HepG2 (cell line): ENCODE results near the gene ALLC. TPM values are rescaled to one million over a fixed set of nuclear protein-coding genes. Genes with fewer than 3 reads are reported as not detected.

Experiments
- ATAC-seq: fragments of 200-7000 bp; cut with Tn5 transposase; 3 replicates; pipeline ENCODE4 v1.9.1; 2020; ENCODE audit warnings: mild to moderate bottlenecking, moderate library complexity
- BruUV-seq: library from RNA; stranded (reverse); fragments of 400-500 nt; replicated peaks from 2 replicates; lab custom pipeline; 2021; lab: Mats Ljungman, UMichigan
- CTCF ChIA-PET: fragments of 300-600 bp; formaldehyde crosslinking; extraction: SDS; loops from one replicate; lab custom pipeline; 2021; ENCODE audit warnings: low total read pairs, inconsistent platforms, low intra/inter-chr PET ratio; lab: Yijun Ruan, JAX
- POLR2A ChIA-PET: fragments of 350-600 bp; sonication (Branson Sonifier 250); formaldehyde crosslinking; loops from one replicate; lab custom pipeline; 2020; ENCODE audit warnings: antibody characterized with exemption, inconsistent platforms; lab: Yijun Ruan, JAX
- DNase-seq: peaks from one replicate; pipeline ENCODE4 v3.0.0-alpha.2; 2015; ENCODE audit warnings: low spot score
- FAIRE-seq: peaks from 3 replicates; lab custom pipeline; 2011; peaks lifted over from hg19 to GRCh38; lab: Jason Lieb, UNC
- H2AFZ ChIP-seq: one replicate; pipeline ENCODE4 v1.6.1; 2011; ENCODE audit warnings: low read length, inconsistent platforms
- H3K27ac ChIP-seq: fragments of 300-600 bp; 3 replicates; pipeline ENCODE4 v1.8.0; 2011; ENCODE audit warnings: mixed run types, mild to moderate bottlenecking, mixed read lengths, low read length, inconsistent platforms; ENCODE audit not compliant: insufficient read depth; ENCODE audit errors: extremely low read length
- H3K27me3 ChIP-seq, 2 experiments: fragments of 200-600 bp in 1 of 2; 2 replicates in 1 of 2; 3 replicates in 1 of 2; pipeline versions ENCODE4 v1.6.0 to v1.8.0; 2011; ENCODE audit warnings: low read length in 2 of 2, mild to moderate bottlenecking in 2 of 2, moderate library complexity in 2 of 2, inconsistent platforms in 1 of 2; ENCODE audit not compliant: insufficient read depth in 2 of 2, control insufficient read depth in 1 of 2
- H3K36me3 ChIP-seq, 2 experiments: fragments of 200-600 bp in 1 of 2; replicated peaks in 1 of 2; 2 replicates in 1 of 2; 3 replicates in 1 of 2; pipeline versions ENCODE4 v1.5.1 to v1.8.0; 2011; ENCODE audit warnings: low read length in 2 of 2, inconsistent platforms in 1 of 2; ENCODE audit not compliant: insufficient read depth in 2 of 2, control insufficient read depth in 1 of 2
- H3K4me1 ChIP-seq: 2 replicates; pipeline ENCODE4 v1.5.1; 2012; ENCODE audit warnings: low read length, inconsistent platforms; ENCODE audit not compliant: insufficient read depth
- H3K4me2 ChIP-seq: 2 replicates; pipeline ENCODE4 v1.6.0; 2011; ENCODE audit warnings: low read depth, low read length, inconsistent platforms
- H3K4me3 ChIP-seq, 3 experiments: fragments of 200-600 bp in 1 of 3; sonication (generic), shearing (Covaris generic) in 1 of 3; replicated peaks in 1 of 3; 2 replicates each; pipeline ENCODE4 v1.5.1; 2011 to 2016; ENCODE audit warnings: low read length in 3 of 3, inconsistent platforms in 2 of 3, low read depth in 2 of 3, mild to moderate bottlenecking in 2 of 3, control low read depth in 1 of 3, mixed read lengths in 1 of 3; ENCODE audit not compliant: insufficient read depth in 1 of 3
- H3K79me2 ChIP-seq: one replicate; pipeline ENCODE4 v1.6.1; 2011; ENCODE audit warnings: low read length, inconsistent platforms; ENCODE audit not compliant: insufficient read depth
- H3K9ac ChIP-seq: 2 replicates; pipeline ENCODE4 v1.6.0; 2011; ENCODE audit warnings: mild to moderate bottlenecking, low read depth, low read length, inconsistent platforms; ENCODE audit not compliant: insufficient read depth
- H3K9me3 ChIP-seq: 2 replicates; pipeline ENCODE4 v1.5.1; 2012; ENCODE audit warnings: mild to moderate bottlenecking, low read length
- H4K20me1 ChIP-seq: 2 replicates; pipeline ENCODE4 v1.6.0; 2011; ENCODE audit warnings: inconsistent platforms, mild to moderate bottlenecking, low read length, moderate library complexity; ENCODE audit not compliant: insufficient read depth
- CENPBD1 ChIP-seq: sonication (generic); formaldehyde crosslinking; IDR thresholded peaks from 2 replicates; pipeline ENCODE4 v1.8.0; 2022; ENCODE audit warnings: missing genetic modification reagents, low read depth, mild to moderate bottlenecking, borderline replicate concordance
- TGIF2 ChIP-seq: IDR thresholded peaks from 2 replicates; pipeline ENCODE4 v1.6.1; 2016; ENCODE audit warnings: control low read depth, missing compliant biosample characterization
- ZBTB39 ChIP-seq: sonication (generic); formaldehyde crosslinking; IDR thresholded peaks from 2 replicates; pipeline ENCODE4 v1.5.0; 2020; ENCODE audit warnings: missing genetic modification reagents
- ZC3H4 ChIP-seq: sonication (generic); formaldehyde crosslinking; IDR thresholded peaks from 2 replicates; pipeline ENCODE4 v1.4.0; 2020; ENCODE audit warnings: missing genetic modification reagents, borderline replicate concordance
- ZFP91 ChIP-seq: sonication (generic); formaldehyde crosslinking; IDR thresholded peaks from 2 replicates; pipeline ENCODE4 v1.9.0; 2022; ENCODE audit warnings: missing genetic modification reagents, mild to moderate bottlenecking, borderline replicate concordance
- ZNF10 ChIP-seq: sonication (generic); formaldehyde crosslinking; IDR thresholded peaks from 2 replicates; pipeline ENCODE4 v1.4.0; 2020; ENCODE audit warnings: mild to moderate bottlenecking, low read depth, missing genetic modification reagents, borderline replicate concordance
- ZNF17 ChIP-seq: sonication (generic); formaldehyde crosslinking; IDR thresholded peaks from 2 replicates; pipeline ENCODE4 v1.5.0; 2020; ENCODE audit warnings: mild to moderate bottlenecking, missing genetic modification reagents
- ZNF230 ChIP-seq: sonication (generic); formaldehyde crosslinking; IDR thresholded peaks from 2 replicates; pipeline ENCODE4 v1.4.0; 2020; ENCODE audit warnings: mild to moderate bottlenecking, missing genetic modification reagents
- ZSCAN30 ChIP-seq: sonication (generic); formaldehyde crosslinking; IDR thresholded peaks from 2 replicates; pipeline ENCODE4 v1.5.0; 2020; ENCODE audit warnings: mild to moderate bottlenecking, missing genetic modification reagents
- WGBS: methylation state at CpG from one replicate; pipeline ENCODE4 v1.1.6; 2017; ENCODE audit warnings: low lambda C conversion rate; 5-methylcytosine and 5-hydroxymethylcytosine counted together
- in situ Hi-C: cut with HindIII; loops from 2 replicates; pipeline ENCODE4 v1.10.0; 2017; ENCODE audit warnings: low pct_unique_long_range_greater_than_20kb; ENCODE audit not compliant: extremely low pct_ligation_motif_present
- intact Hi-C: fragments of 100-400 bp; cut with micrococcal nuclease; formaldehyde crosslinking; loops from one replicate; pipeline ENCODE4 v1.10.0; 2022; ENCODE audit not compliant: unreplicated experiment
- polyA plus RNA-seq, 8 experiments: library from polyadenylated mRNA; depleted of rRNA in 3 of 8; stranded (reverse) in 7 of 8; unstranded in 1 of 8; fragments of >200 nt; fragmentation: Illumina TruSeq in 4 of 8; extraction: Trizol in 4 of 8; gene quantifications; 2 replicates each; pipeline versions ENCODE4 v1.2.1 to v1.2.3, GENCODE V29; 2011 to 2016; ENCODE audit warnings: low read depth in 4 of 8, missing spikeins in 1 of 8, mixed read lengths in 1 of 8; ENCODE audit not compliant: insufficient read depth in 1 of 8
- total RNA-seq, 5 experiments: library from RNA; depleted of rRNA; stranded (reverse); fragments of >200 nt; fragmentation: Illumina TruSeq; extraction: Trizol; gene quantifications; 2 replicates each; pipeline ENCODE4 v1.2.3, GENCODE V29; 2016; ENCODE audit warnings: low read depth in 1 of 5

Gene ALLC
- total and polyA plus RNA-seq, 2 of the 13 experiments (the other 11 are each of a cell fraction or from before 2014, with no cell fraction given), result 0.08 to 0.11 TPM

GRCh38 chr2:3646446-3646845 is 11.6 kb upstream of the ALLC start:
- Histone ChIP-seq H3K9ac (no peak overlapping the region), H3K27me3 (peaks cover 6 to 19% of the 10 kb centered on the region in 2 experiments; a peak in 3 of 5 replicates), H3K27ac (no peak overlapping the region), H3K79me2 (no peaks in the 10 kb centered on the region), H3K4me1 (peaks cover 37% of the 10 kb centered on the region), H3K36me3 (no peaks in the 10 kb centered on the region), H2AFZ (no peak overlapping the region), H3K4me2 (no peak overlapping the region), H3K9me3 (no peaks in the 10 kb centered on the region), H4K20me1 (no peaks in the 10 kb centered on the region), H3K4me3 (no peak overlapping the region)
- intact Hi-C loops, result no loop called here
- CTCF ChIA-PET, result interaction anchor here (1.2 kb wide), 1 partner anchor 17 kb away, joined by 3 read pairs; no protein-coding TSS in a partner anchor
- POLR2A ChIA-PET, result interaction anchor here (2.0 kb wide), 1 partner anchor 71 kb away, joined by 6 read pairs; no protein-coding TSS in a partner anchor
- BruUV-seq, result no TSS peak
- no peak for FAIRE-seq
- no peak for ATAC-seq
- no peak for DNase-seq
- TF ChIP-seq ZNF230, result no peak
- TF ChIP-seq ZC3H4 (CRISPR knock-in tag), result no peak
- 0 out of 2 replicates have a peak, but pooled peaks have one; percentile 55 for TF ChIP-seq ZNF17 (CRISPR knock-in tag)
- no peak for TF ChIP-seq ZNF10
- TF ChIP-seq ZFP91 (CRISPR knock-in tag), result 0 out of 2 replicates have a peak, but pooled peaks have one; percentile 28
- TF ChIP-seq TGIF2 (CRISPR knock-in tag), result no peak
- TF ChIP-seq CENPBD1 (CRISPR knock-in tag), result no peak
- TF ChIP-seq ZSCAN30 (CRISPR knock-in tag), result 0 out of 2 replicates have a peak, but pooled peaks have one; percentile 31
- TF ChIP-seq ZBTB39, result no peak
- 74% methylated on average over 8 of the region's 8 CpGs for WGBS
- in situ Hi-C loops, result no loop called here
